HG03196 (cell line): ENCODE results near the gene NR3C2.

Experiments used
- ATAC-seq: cut with Tn5 transposase; IDR thresholded peaks from one replicate; pipeline ENCODE4 v1.9.1; 2021; ENCODE audit not compliant: unreplicated experiment

NR3C2 gene

GRCh38 chr4:148081745-148082144 lies 360.5 kb downstream of the NR3C2 start:
- ATAC-seq: no peak

- ATAC-seq: no peak
Measured at GRCh38 chr4:148081267-148081666, 360.9 kb downstream of the NR3C2 start.

GRCh38 chr4:148079961-148080360 lies 362.3 kb downstream of the NR3C2 start:
- no peak for ATAC-seq

- ATAC-seq: no peak
Measured at GRCh38 chr4:148078061-148078460, 364.2 kb downstream of the NR3C2 start.

- ATAC-seq: no peak
Measured at GRCh38 chr4:148077581-148077980, 364.6 kb downstream of the NR3C2 start.

- ATAC-seq: no peak
Measured at GRCh38 chr4:148076964-148077363, 365.2 kb downstream of the NR3C2 start.

GRCh38 chr4:148075438-148075837 lies 366.8 kb downstream of the NR3C2 start:
- ATAC-seq: no peak

GRCh38 chr4:148074462-148074861 lies 367.8 kb downstream of the NR3C2 start:
- ATAC-seq: no peak

GRCh38 chr4:148073349-148073748 lies 368.9 kb downstream of the NR3C2 start:
- ATAC-seq: no peak

GRCh38 chr4:148072789-148073188 lies 369.4 kb downstream of the NR3C2 start:
- no peak for ATAC-seq

- no peak for ATAC-seq
Measured at GRCh38 chr4:148071009-148071408, 371.2 kb downstream of the NR3C2 start.

GRCh38 chr4:148069895-148070178 lies 372.4 kb downstream of the NR3C2 start:
- no peak for ATAC-seq

GRCh38 chr4:148069086-148069894 lies 372.9 kb downstream of the NR3C2 start:
- ATAC-seq: no peak

GRCh38 chr4:148068065-148068911 lies 373.9 kb downstream of the NR3C2 start:
- no peak for ATAC-seq

- ATAC-seq: no peak
Measured at GRCh38 chr4:148067301-148067916, 374.8 kb downstream of the NR3C2 start.

GRCh38 chr4:148065075-148065474 lies 377.1 kb downstream of the NR3C2 start:
- no peak for ATAC-seq

GRCh38 chr4:148064451-148064850 lies 377.8 kb downstream of the NR3C2 start:
- no peak for ATAC-seq

GRCh38 chr4:148062301-148062950 lies 379.8 kb downstream of the NR3C2 start:
- no peak for ATAC-seq

GRCh38 chr4:148061795-148062194 lies 380.4 kb downstream of the NR3C2 start:
- ATAC-seq: no peak

- no peak for ATAC-seq
Measured at GRCh38 chr4:148061141-148061481, 381.1 kb downstream of the NR3C2 start.
